Measurements from ENCODE around the gene AGK.
A peak's percentile ranks its signal among the peaks of the same experiment; 100 is the strongest.

The AGK gene

GRCh38 chr7:141666071-141666470 lies 114.9 kb downstream of the AGK start:
- Histone ChIP-seq H3K9ac (ENCODE audit: insufficient read length, low read depth) (no peak overlapping the region), H3K9me3 (ENCODE audit: insufficient read depth, low read length) (no peaks in the 10 kb centered on the region), H3K4me1 (ENCODE audit: insufficient read depth, insufficient read length) (no peaks in the 10 kb centered on the region), H3K4me3 (ENCODE audit: insufficient read length, low read depth) (no peak overlapping the region), H3K36me3 (ENCODE audit: insufficient read depth, insufficient read length, low read length) (peaks cover 42% of the 10 kb centered on the region), H3K27me3 (ENCODE audit: insufficient read depth, insufficient read length) (no peaks in the 10 kb centered on the region)
- TF ChIP-seq YY1 (IDR thresholded peaks at IDR 0.05; ENCODE audit: insufficient read depth, insufficient read length) (no peak), SUZ12 (IDR thresholded peaks at IDR 0.05; ENCODE audit: extremely low read depth, insufficient read depth, insufficient read length) (no peak)
- DNase-seq (ENCODE audit: low read depth, low spot score), result no peak

DNA sequence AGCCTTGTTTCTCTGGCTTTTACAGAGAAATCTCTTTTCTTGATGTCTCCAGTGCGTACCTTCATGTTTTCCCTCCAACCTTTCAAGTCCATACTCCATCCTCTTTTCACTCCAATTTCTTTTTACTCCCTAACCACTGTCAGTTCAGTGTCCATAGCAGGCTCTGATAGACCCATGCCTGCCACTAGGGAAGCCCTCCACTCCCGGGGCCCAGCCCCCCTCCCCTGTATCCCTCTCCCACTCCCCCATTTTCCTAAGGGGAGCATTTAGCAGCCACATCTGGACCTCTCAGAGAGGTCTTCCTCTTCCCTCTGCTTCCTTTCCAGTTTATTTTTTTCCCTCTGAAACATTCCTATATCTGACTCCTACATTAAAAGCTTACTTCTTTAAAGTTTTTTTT lies 117.6 kb downstream of the AGK start:
- H3K4me3 ChIP-seq (ENCODE audit: insufficient read length, low read depth), result no peak overlapping the region
- TF ChIP-seq ZNF274 (IDR thresholded peaks at IDR 0.05; ENCODE audit: low read depth, low read length), result no peak
- TF ChIP-seq SUZ12 (IDR thresholded peaks at IDR 0.05; ENCODE audit: extremely low read depth, insufficient read depth, insufficient read length), result no peak
- no peak for TF ChIP-seq YY1 (IDR thresholded peaks at IDR 0.05; ENCODE audit: insufficient read depth, insufficient read length)
- peaks cover 26% of the 10 kb centered on the region for H3K36me3 ChIP-seq (ENCODE audit: insufficient read depth, insufficient read length, low read length)
- no peaks in the 10 kb centered on the region for H3K27me3 ChIP-seq (ENCODE audit: insufficient read depth, insufficient read length)
- H3K9me3 ChIP-seq (ENCODE audit: insufficient read depth, low read length), result no peaks in the 10 kb centered on the region
- no peaks in the 10 kb centered on the region for H3K4me1 ChIP-seq (ENCODE audit: insufficient read depth, insufficient read length)
- H3K9ac ChIP-seq (ENCODE audit: insufficient read length, low read depth), result no peak overlapping the region
- no peak for DNase-seq (ENCODE audit: low read depth, low spot score)

DNA sequence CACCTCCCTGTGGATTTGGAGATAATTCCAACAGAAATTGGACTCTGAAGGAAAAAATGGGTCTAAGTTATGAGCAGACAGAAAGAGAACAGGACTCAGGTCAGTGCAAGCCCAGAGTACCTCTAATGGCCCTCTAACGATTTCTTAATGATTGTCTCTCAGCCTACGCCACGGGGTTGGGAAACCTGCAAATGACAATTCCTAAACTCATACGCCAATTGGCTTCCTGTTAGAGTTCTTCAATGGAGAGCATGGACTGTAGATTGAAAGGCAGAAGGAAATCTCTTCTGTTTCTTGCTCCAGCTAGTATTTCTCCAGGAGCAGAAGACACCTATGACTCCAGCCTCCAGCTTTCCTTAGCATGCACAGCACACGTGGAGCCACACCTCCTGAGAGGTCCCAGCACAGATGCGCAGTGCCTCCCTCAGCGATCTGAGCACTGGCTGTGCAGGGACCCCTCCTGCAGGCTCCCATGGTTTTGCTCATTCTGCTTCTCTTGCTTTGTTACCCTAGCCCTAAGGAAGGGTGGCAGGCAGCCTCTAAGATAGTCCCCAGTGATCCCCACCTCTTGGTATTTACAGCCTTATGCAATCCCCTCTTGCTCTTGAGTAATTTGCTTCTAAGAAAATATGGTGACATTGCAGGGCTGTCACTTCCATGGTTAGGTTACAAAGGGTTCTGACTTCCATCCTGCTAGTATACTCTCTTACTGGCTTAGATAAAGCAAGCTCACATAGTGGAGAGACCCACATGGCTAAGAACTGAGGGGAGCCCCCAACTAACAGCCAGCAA lies 120.7 kb downstream of the AGK start:
- H3K4me3 ChIP-seq (ENCODE audit: insufficient read length, low read depth), result no peak overlapping the region
- TF ChIP-seq YY1 (IDR thresholded peaks at IDR 0.05; ENCODE audit: insufficient read depth, insufficient read length), result no peak
- TF ChIP-seq SUZ12 (IDR thresholded peaks at IDR 0.05; ENCODE audit: extremely low read depth, insufficient read depth, insufficient read length), result no peak
- no peak for TF ChIP-seq ZNF274 (IDR thresholded peaks at IDR 0.05; ENCODE audit: low read depth, low read length)
- no peaks in the 10 kb centered on the region for H3K27me3 ChIP-seq (ENCODE audit: insufficient read depth, insufficient read length)
- peaks cover 5% of the 10 kb centered on the region for H3K36me3 ChIP-seq (ENCODE audit: insufficient read depth, insufficient read length, low read length)
- H3K4me1 ChIP-seq (ENCODE audit: insufficient read depth, insufficient read length), result no peaks in the 10 kb centered on the region
- H3K9me3 ChIP-seq (ENCODE audit: insufficient read depth, low read length), result no peaks in the 10 kb centered on the region
- no peak overlapping the region for H3K9ac ChIP-seq (ENCODE audit: insufficient read length, low read depth)
- DNase-seq (ENCODE audit: low read depth, low spot score), result no peak

GRCh38 chr7:141673346-141673745 lies 122.1 kb downstream of the AGK start:
- no peaks in the 10 kb centered on the region for H3K4me1 ChIP-seq (ENCODE audit: insufficient read depth, insufficient read length)
- no peak for DNase-seq (ENCODE audit: low read depth, low spot score)
- no peak for TF ChIP-seq SUZ12 (IDR thresholded peaks at IDR 0.05; ENCODE audit: extremely low read depth, insufficient read depth, insufficient read length)
- TF ChIP-seq ZNF274 (IDR thresholded peaks at IDR 0.05; ENCODE audit: low read depth, low read length), result no peak
- no peak for TF ChIP-seq YY1 (IDR thresholded peaks at IDR 0.05; ENCODE audit: insufficient read depth, insufficient read length)

DNA sequence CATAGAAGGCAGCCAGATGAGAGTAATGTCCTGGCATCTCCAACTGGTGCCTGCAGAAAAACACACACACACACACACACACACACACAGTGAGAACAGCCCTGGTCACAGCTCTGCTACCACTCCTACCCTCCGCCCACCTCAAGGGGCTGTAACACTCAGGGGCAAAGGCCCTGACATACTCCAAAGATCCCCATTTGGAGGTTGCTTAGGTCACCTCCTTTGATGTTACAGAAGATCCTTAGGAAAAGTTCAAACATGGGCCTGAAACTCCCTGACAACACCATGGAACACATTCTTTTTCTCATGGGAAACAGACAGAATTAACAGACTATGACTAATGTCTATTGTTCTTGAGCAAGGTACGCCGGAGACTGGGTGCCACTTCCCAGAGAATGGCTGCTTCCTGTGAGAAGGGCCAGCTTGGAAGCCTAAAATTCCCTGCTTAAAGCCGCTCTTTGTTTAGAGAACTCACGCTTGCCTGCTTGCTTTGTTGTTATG lies 123.0 kb downstream of the AGK start:
- Histone ChIP-seq H3K9me3 (ENCODE audit: insufficient read depth, low read length) (no peaks in the 10 kb centered on the region), H3K36me3 (ENCODE audit: insufficient read depth, insufficient read length, low read length) (peaks cover 5% of the 10 kb centered on the region), H3K27me3 (ENCODE audit: insufficient read depth, insufficient read length) (no peaks in the 10 kb centered on the region), H3K4me3 (ENCODE audit: insufficient read length, low read depth) (no peak overlapping the region), H3K9ac (ENCODE audit: insufficient read length, low read depth) (no peak overlapping the region), H3K4me1 (ENCODE audit: insufficient read depth, insufficient read length) (no peaks in the 10 kb centered on the region)
- peak; percentile 52 for DNase-seq (ENCODE audit: low read depth, low spot score)
- TF ChIP-seq ZNF274 (IDR thresholded peaks at IDR 0.05; ENCODE audit: low read depth, low read length) (no peak), YY1 (IDR thresholded peaks at IDR 0.05; ENCODE audit: insufficient read depth, insufficient read length) (no peak), SUZ12 (IDR thresholded peaks at IDR 0.05; ENCODE audit: extremely low read depth, insufficient read depth, insufficient read length) (no peak)

More at GRCh38 chr7:141673346-141673745, 122.1 kb downstream of the AGK start:
- H3K27me3 ChIP-seq (ENCODE audit: insufficient read depth, insufficient read length), result no peaks in the 10 kb centered on the region
- peaks cover 5% of the 10 kb centered on the region for H3K36me3 ChIP-seq (ENCODE audit: insufficient read depth, insufficient read length, low read length)
- no peak overlapping the region for H3K4me3 ChIP-seq (ENCODE audit: insufficient read length, low read depth)
- no peaks in the 10 kb centered on the region for H3K9me3 ChIP-seq (ENCODE audit: insufficient read depth, low read length)
- H3K9ac ChIP-seq (ENCODE audit: insufficient read length, low read depth), result no peak overlapping the region

- Histone ChIP-seq H3K4me3 (ENCODE audit: insufficient read length, low read depth) (no peak overlapping the region), H3K27me3 (ENCODE audit: insufficient read depth, insufficient read length) (no peaks in the 10 kb centered on the region), H3K9ac (ENCODE audit: insufficient read length, low read depth) (no peak overlapping the region), H3K36me3 (ENCODE audit: insufficient read depth, insufficient read length, low read length) (peaks cover 5% of the 10 kb centered on the region), H3K4me1 (ENCODE audit: insufficient read depth, insufficient read length) (no peaks in the 10 kb centered on the region), H3K9me3 (ENCODE audit: insufficient read depth, low read length) (no peaks in the 10 kb centered on the region)
- TF ChIP-seq ZNF274 (IDR thresholded peaks at IDR 0.05; ENCODE audit: low read depth, low read length), result no peak
- TF ChIP-seq YY1 (IDR thresholded peaks at IDR 0.05; ENCODE audit: insufficient read depth, insufficient read length), result no peak
- no peak for TF ChIP-seq SUZ12 (IDR thresholded peaks at IDR 0.05; ENCODE audit: extremely low read depth, insufficient read depth, insufficient read length)
- DNase-seq (ENCODE audit: low read depth, low spot score), result peak; percentile 47
Measured at GRCh38 chr7:141674702-141675101, 123.5 kb downstream of the AGK start.

DNA sequence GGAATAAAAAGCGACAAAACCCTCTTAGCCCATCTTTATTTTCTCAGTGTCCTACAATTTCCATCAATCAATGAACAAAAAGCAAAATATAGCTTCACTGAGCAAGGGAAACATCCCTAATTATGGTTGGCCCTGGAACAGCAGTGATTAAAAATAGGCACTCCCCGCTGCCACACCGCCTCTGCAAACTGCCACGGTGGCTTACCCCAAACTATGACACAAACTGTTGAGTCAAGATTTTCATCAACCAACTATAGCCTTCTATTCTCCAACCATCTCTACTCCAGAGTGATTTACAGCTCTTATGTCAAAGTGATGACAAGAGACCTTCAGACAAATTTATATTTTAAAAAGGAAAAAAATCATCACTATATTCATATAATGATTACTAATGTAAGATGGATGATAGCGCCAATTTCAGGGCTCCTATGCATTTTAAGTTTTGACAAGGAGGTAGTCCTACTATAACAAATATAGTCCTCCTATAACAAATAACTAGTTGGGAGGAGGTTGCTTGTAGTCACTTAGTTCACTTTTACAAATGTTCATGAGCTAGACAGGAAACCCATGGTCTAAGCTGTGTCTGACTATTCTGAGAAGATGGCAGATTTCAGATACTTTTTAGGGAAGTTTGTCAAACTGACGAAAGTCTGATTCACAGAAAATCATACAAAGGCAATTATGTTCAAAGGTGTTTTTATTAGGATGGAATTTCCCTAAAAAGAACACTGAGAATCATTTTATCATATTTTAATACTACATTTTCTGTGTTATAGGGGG lies 124.4 kb downstream of the AGK start:
- Histone ChIP-seq H3K4me3 (ENCODE audit: insufficient read length, low read depth) (no peak overlapping the region), H3K4me1 (ENCODE audit: insufficient read depth, insufficient read length) (no peaks in the 10 kb centered on the region), H3K27me3 (ENCODE audit: insufficient read depth, insufficient read length) (no peaks in the 10 kb centered on the region), H3K9me3 (ENCODE audit: insufficient read depth, low read length) (no peaks in the 10 kb centered on the region), H3K9ac (ENCODE audit: insufficient read length, low read depth) (no peak overlapping the region), H3K36me3 (ENCODE audit: insufficient read depth, insufficient read length, low read length) (peaks cover 5% of the 10 kb centered on the region)
- no peak for DNase-seq (ENCODE audit: low read depth, low spot score)
- no peak for TF ChIP-seq YY1 (IDR thresholded peaks at IDR 0.05; ENCODE audit: insufficient read depth, insufficient read length)
- TF ChIP-seq SUZ12 (IDR thresholded peaks at IDR 0.05; ENCODE audit: extremely low read depth, insufficient read depth, insufficient read length), result no peak
- TF ChIP-seq ZNF274 (IDR thresholded peaks at IDR 0.05; ENCODE audit: low read depth, low read length), result no peak
